Measurements from ENCODE around the gene MALRD1. TPM values are rescaled to one million over a fixed set of nuclear protein-coding genes. Genes with fewer than 3 reads are reported as not detected.

MALRD1 gene
- total and polyA plus RNA-seq, 2 experiments from 2014 or later, result 0.45 TPM; not detected in 1

- Histone ChIP-seq H2AFZ (no peak overlapping the region), H3K4me2 (ENCODE audit: unreplicated experiment) (no peak overlapping the region), H3K9me3 (ENCODE audit: low read depth) (no peaks in the 10 kb centered on the region), H3K9ac (no peak overlapping the region), H3F3A (ENCODE audit: insufficient read depth) (no peaks in the 10 kb centered on the region), H3K4me1 (ENCODE audit: insufficient read depth) (no peaks in the 10 kb centered on the region), H3K9me2 (ENCODE audit: insufficient read depth) (no peaks in the 10 kb centered on the region), H4K20me1 (ENCODE audit: insufficient read depth) (no peaks in the 10 kb centered on the region), H3K79me2 (ENCODE audit: insufficient read depth) (no peaks in the 10 kb centered on the region), H3K4me3 (no peak overlapping the region), H3K27ac (no peak overlapping the region), H3K36me3 (ENCODE audit: low read depth) (no peaks in the 10 kb centered on the region), H3K27me3 (replicated peaks; ENCODE audit: insufficient read depth) (no peaks in the 10 kb centered on the region)
- in situ Hi-C loops (cut with MboI), result no loop called here
- 50 to 59% methylated on average over 4 of the region's 4 CpGs for WGBS, 2 experiments (ENCODE audit: low coverage in 1 of 2, low lambda C conversion rate in 2 of 2, missing lambda C conversion rate in 2 of 2)
- TF ChIP-seq EZH2phosphoT487 (IDR thresholded peaks at IDR 0.05; ENCODE audit: insufficient read depth, low read depth), result no peak
- no peak for TF ChIP-seq EZH2 (IDR thresholded peaks at IDR 0.05; ENCODE audit: insufficient read depth, poor library complexity, severe bottlenecking)
- DNase-seq, result no peak
These were observed 515.0 kb downstream of the MALRD1 start for GRCh38 chr10:19563388-19564141.

- H3K4me1 ChIP-seq (ENCODE audit: insufficient read depth), result no peaks in the 10 kb centered on the region
- 5 to 6% methylated on average over 3 of the region's 3 CpGs for WGBS, 2 experiments (ENCODE audit: low coverage in 1 of 2, low lambda C conversion rate in 2 of 2, missing lambda C conversion rate in 2 of 2)
- H3K9ac ChIP-seq, result no peak overlapping the region
- 0 out of 2 replicates have a peak overlapping the region, but pooled peaks have one; percentile 25 for H2AFZ ChIP-seq
- TF ChIP-seq EZH2 (IDR thresholded peaks at IDR 0.05; ENCODE audit: insufficient read depth, poor library complexity, severe bottlenecking), result no peak
- no peak for TF ChIP-seq EZH2phosphoT487 (IDR thresholded peaks at IDR 0.05; ENCODE audit: insufficient read depth, low read depth)
- no peaks in the 10 kb centered on the region for H3F3A ChIP-seq (ENCODE audit: insufficient read depth)
- H3K4me3 ChIP-seq, result no peak overlapping the region
- no peaks in the 10 kb centered on the region for H3K9me2 ChIP-seq (ENCODE audit: insufficient read depth)
- no peaks in the 10 kb centered on the region for H3K79me2 ChIP-seq (ENCODE audit: insufficient read depth)
- no peak overlapping the region for H3K4me2 ChIP-seq (ENCODE audit: unreplicated experiment)
- in situ Hi-C loops (cut with MboI), result no loop called here
- H3K9me3 ChIP-seq (ENCODE audit: low read depth), result no peaks in the 10 kb centered on the region
- DNase-seq, result no peak
- H3K27me3 ChIP-seq (replicated peaks; ENCODE audit: insufficient read depth), result no peaks in the 10 kb centered on the region
- no peak overlapping the region for H3K27ac ChIP-seq
- no peaks in the 10 kb centered on the region for H3K36me3 ChIP-seq (ENCODE audit: low read depth)
- no peaks in the 10 kb centered on the region for H4K20me1 ChIP-seq (ENCODE audit: insufficient read depth)
These were observed 521.5 kb downstream of the MALRD1 start for GRCh38 chr10:19570120-19570519.

- Histone ChIP-seq H3K27me3 (replicated peaks; ENCODE audit: insufficient read depth) (no peaks in the 10 kb centered on the region), H3K36me3 (ENCODE audit: low read depth) (no peaks in the 10 kb centered on the region), H3K9me3 (ENCODE audit: low read depth) (no peaks in the 10 kb centered on the region), H3K4me2 (ENCODE audit: unreplicated experiment) (no peak overlapping the region), H3K9ac (no peak overlapping the region), H3F3A (ENCODE audit: insufficient read depth) (no peaks in the 10 kb centered on the region), H3K27ac (no peak overlapping the region), H3K79me2 (ENCODE audit: insufficient read depth) (no peaks in the 10 kb centered on the region), H3K4me1 (ENCODE audit: insufficient read depth) (no peaks in the 10 kb centered on the region), H3K9me2 (ENCODE audit: insufficient read depth) (no peaks in the 10 kb centered on the region), H2AFZ (no peak overlapping the region), H3K4me3 (no peak overlapping the region), H4K20me1 (ENCODE audit: insufficient read depth) (no peaks in the 10 kb centered on the region)
- no peak for DNase-seq
- TF ChIP-seq EZH2 (IDR thresholded peaks at IDR 0.05; ENCODE audit: insufficient read depth, poor library complexity, severe bottlenecking), result no peak
- no peak for TF ChIP-seq EZH2phosphoT487 (IDR thresholded peaks at IDR 0.05; ENCODE audit: insufficient read depth, low read depth)
- 0 to 6% methylated on average over 1 of the region's 1 CpG for WGBS, 2 experiments (ENCODE audit: low coverage in 1 of 2, low lambda C conversion rate in 2 of 2, missing lambda C conversion rate in 2 of 2)
- in situ Hi-C loops (cut with MboI), result no loop called here
These were observed 522.4 kb downstream of the MALRD1 start for GRCh38 chr10:19570991-19571390.

- Histone ChIP-seq H3K4me3 (no peak overlapping the region), H3K27me3 (replicated peaks; ENCODE audit: insufficient read depth) (no peaks in the 10 kb centered on the region), H4K20me1 (ENCODE audit: insufficient read depth) (no peaks in the 10 kb centered on the region), H3K9me2 (ENCODE audit: insufficient read depth) (no peaks in the 10 kb centered on the region), H3K9ac (no peak overlapping the region), H3K79me2 (ENCODE audit: insufficient read depth) (no peaks in the 10 kb centered on the region), H3K27ac (no peak overlapping the region), H3K9me3 (ENCODE audit: low read depth) (no peaks in the 10 kb centered on the region), H2AFZ (no peak overlapping the region), H3K36me3 (ENCODE audit: low read depth) (no peaks in the 10 kb centered on the region), H3K4me1 (ENCODE audit: insufficient read depth) (no peaks in the 10 kb centered on the region), H3K4me2 (ENCODE audit: unreplicated experiment) (no peak overlapping the region), H3F3A (ENCODE audit: insufficient read depth) (no peaks in the 10 kb centered on the region)
- TF ChIP-seq EZH2phosphoT487 (IDR thresholded peaks at IDR 0.05; ENCODE audit: insufficient read depth, low read depth), result no peak
- TF ChIP-seq EZH2 (IDR thresholded peaks at IDR 0.05; ENCODE audit: insufficient read depth, poor library complexity, severe bottlenecking), result no peak
- no peak for DNase-seq
- in situ Hi-C loops (cut with MboI), result no loop called here
- 26% methylated on average over 4 of the region's 4 CpGs for WGBS, 2 experiments (ENCODE audit: low coverage in 1 of 2, low lambda C conversion rate in 2 of 2, missing lambda C conversion rate in 2 of 2)
These were observed 523.5 kb downstream of the MALRD1 start for GRCh38 chr10:19572056-19572455.

Data from GM23248 (cell line).